DOHH2 (cell line): Measurements from ENCODE around the gene COG2.

Source experiments
- EZH2phosphoT487 ChIP-seq: fragments of 200-600 bp; sonication (generic); IDR thresholded peaks from 2 replicates; pipeline ENCODE4 v1.6.1; 2017; ENCODE audit warnings: borderline replicate concordance, mild to moderate bottlenecking, antibody characterized with exemption, low read length, moderate library complexity, mixed read lengths
- TF ChIP-seq, protein P1 (sequence below): fragments of 200-600 bp; sonication (generic); IDR thresholded peaks from one replicate; pipeline ENCODE4 v1.5.1; 2014; ENCODE audit warnings: antibody characterized with exemption, mild to moderate bottlenecking, low read depth, low read length; ENCODE audit not compliant: poor library complexity, severe bottlenecking

DNA sequence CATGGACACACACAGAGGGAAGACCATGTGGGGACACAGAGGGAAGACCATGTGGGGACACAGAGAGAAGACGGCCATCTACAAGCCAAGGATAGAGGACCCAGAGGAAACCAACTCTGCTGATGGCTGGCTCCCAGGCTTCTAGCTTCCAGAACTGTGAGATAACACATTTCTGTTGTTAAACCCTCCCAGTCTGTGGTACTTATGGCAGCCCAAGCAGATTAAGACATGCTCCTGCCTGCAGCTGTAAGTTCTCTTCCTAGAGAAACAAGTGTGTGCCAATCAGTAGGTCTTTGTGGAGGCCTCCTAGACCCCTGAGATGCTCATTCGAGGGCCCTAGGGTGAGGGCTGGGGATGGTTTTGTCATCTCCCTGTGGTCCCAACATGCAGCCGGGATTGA, 69.0 kb downstream of the COG2 start:
- TF ChIP-seq, protein P1, sequence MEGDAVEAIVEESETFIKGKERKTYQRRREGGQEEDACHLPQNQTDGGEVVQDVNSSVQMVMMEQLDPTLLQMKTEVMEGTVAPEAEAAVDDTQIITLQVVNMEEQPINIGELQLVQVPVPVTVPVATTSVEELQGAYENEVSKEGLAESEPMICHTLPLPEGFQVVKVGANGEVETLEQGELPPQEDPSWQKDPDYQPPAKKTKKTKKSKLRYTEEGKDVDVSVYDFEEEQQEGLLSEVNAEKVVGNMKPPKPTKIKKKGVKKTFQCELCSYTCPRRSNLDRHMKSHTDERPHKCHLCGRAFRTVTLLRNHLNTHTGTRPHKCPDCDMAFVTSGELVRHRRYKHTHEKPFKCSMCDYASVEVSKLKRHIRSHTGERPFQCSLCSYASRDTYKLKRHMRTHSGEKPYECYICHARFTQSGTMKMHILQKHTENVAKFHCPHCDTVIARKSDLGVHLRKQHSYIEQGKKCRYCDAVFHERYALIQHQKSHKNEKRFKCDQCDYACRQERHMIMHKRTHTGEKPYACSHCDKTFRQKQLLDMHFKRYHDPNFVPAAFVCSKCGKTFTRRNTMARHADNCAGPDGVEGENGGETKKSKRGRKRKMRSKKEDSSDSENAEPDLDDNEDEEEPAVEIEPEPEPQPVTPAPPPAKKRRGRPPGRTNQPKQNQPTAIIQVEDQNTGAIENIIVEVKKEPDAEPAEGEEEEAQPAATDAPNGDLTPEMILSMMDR, result no peak
- TF ChIP-seq EZH2phosphoT487, result no peak
